Measurements from ENCODE around the gene HEPN1. TPM values are rescaled to one million over a fixed set of nuclear protein-coding genes. Genes with fewer than 3 reads are reported as not detected.

HEPN1 gene
- total and polyA plus RNA-seq, 9 of the 15 experiments (the other 6 are each of a cell fraction or from before 2014, with no cell fraction given) = not detected

GRCh38 chr11:124953753-124954589 lies 34.9 kb downstream of the HEPN1 start, which contains the start of gene CCDC15:
Gene CCDC15 (plus strand): TSS chr11:124954202. CDS start chr11:124954733, 531 bp downstream.
- peak within 1 kb of the TSS; percentile 77 for H3K4me2 ChIP-seq (ENCODE audit: insufficient read depth, low read length)
- under 1% methylated on average over 50 of the region's 54 CpGs for WGBS (ENCODE audit: insufficient coverage, low coverage, missing lambda C conversion rate)
- ChIA-PET CTCF (ENCODE audit: low intra/inter-chr PET ratio) (interaction anchor here (0.6 kb wide), 1 partner anchor 115 kb away, joined by 3 read pairs; no protein-coding TSS in a partner anchor), POLR2A (interaction anchor here (0.5 to 1.3 kb wide), 7 partner anchors 10 to 389 kb away, joined by 3 to 4 read pairs (median 3); partner anchors contain the start of gene MSANTD2)
- peaks cover 5 to 7% of the 10 kb centered on the region in 2 experiments; a peak in 3 of 5 replicates for H3K4me1 ChIP-seq (replicated peaks in 1 of 2; ENCODE audit: control insufficient read depth in 2 of 2, insufficient read depth in 2 of 2, low read length in 2 of 2)
- no peaks in the 10 kb centered on the region for H4K20me1 ChIP-seq (replicated peaks; ENCODE audit: control insufficient read depth, insufficient read depth, low read length)
- H3K4me3 ChIP-seq = peak within 1 kb of the TSS; percentile 47
- H3K9me1 ChIP-seq (ENCODE audit: control insufficient read depth, insufficient read depth, low read length) = no peaks in the 10 kb centered on the region
- intact Hi-C loops (cut with micrococcal nuclease) (no loop called here), in situ Hi-C loops (cut with MboI) (loop anchor here (25.0 kb wide), 2 partner anchors 383 to 933 kb away; partner anchors contain the start of gene HYLS1)
- BruUV-seq (replicated peaks) = no TSS peak
- no peaks in the 10 kb centered on the region for H3K79me2 ChIP-seq (ENCODE audit: control insufficient read depth, insufficient read depth, low read length)
- H3K9me3 ChIP-seq (replicated peaks; ENCODE audit: control insufficient read depth, insufficient read depth, low read depth, low read length) = no peaks in the 10 kb centered on the region
- H3K36me3 ChIP-seq (ENCODE audit: control insufficient read depth, insufficient read depth, low read length) = no peaks in the 10 kb centered on the region
- H3K27ac ChIP-seq (ENCODE audit: extremely low read depth, low read depth, low read length) = peak within 1 kb of the TSS; percentile 81
- ATAC-seq = peak; percentile 100
- peaks cover 0 to 4% of the 10 kb centered on the region in 2 experiments; a peak in 2 of 5 replicates for H3K27me3 ChIP-seq (ENCODE audit: control insufficient read depth in 2 of 2, insufficient read depth in 2 of 2, low read length in 2 of 2)
- FAIRE-seq = peak; percentile 95
- peak within 1 kb of the TSS; percentile 73 to 93 for H3K9ac ChIP-seq (ENCODE audit: insufficient read depth in 1 of 2, low read depth in 2 of 2, low read length in 2 of 2)
- H2AFZ ChIP-seq (ENCODE audit: low read depth, low read length) = peak within 1 kb of the TSS; percentile 93
- DNase-seq (ENCODE audit: extremely low read depth in 1 of 4, low spot score in 3 of 4) = peak; percentile 90 to 98 (median 92)
- TF ChIP-seq ZEB2 (IDR thresholded peaks at IDR 0.05) = 0 out of 2 replicates have a peak, but pooled peaks have one; percentile 30
- no peak for TF ChIP-seq CBX2 (IDR thresholded peaks at IDR 0.05; ENCODE audit: insufficient read depth, low read length, poor library complexity, severe bottlenecking)
- TF ChIP-seq HDAC3 (IDR thresholded peaks at IDR 0.05; ENCODE audit: borderline replicate concordance, partially characterized antibody) = no peak
- peak; percentile 80 for TF ChIP-seq ZFX (CRISPR knock-in tag; IDR thresholded peaks at IDR 0.05)
- 0 out of 2 replicates have a peak, but pooled peaks have one; percentile 42 for TF ChIP-seq MYNN (IDR thresholded peaks at IDR 0.05)
- no peak for TF ChIP-seq MYNN (CRISPR knock-in tag; IDR thresholded peaks at IDR 0.05)
- TF ChIP-seq MED1 (CRISPR knock-in tag; IDR thresholded peaks at IDR 0.05; ENCODE audit: borderline replicate concordance) = no peak
- no peak for TF ChIP-seq TEAD1 (CRISPR knock-in tag; IDR thresholded peaks at IDR 0.05)
- TF ChIP-seq IRF2 (CRISPR knock-in tag; IDR thresholded peaks at IDR 0.05) = no peak
- peak; percentile 88 for TF ChIP-seq POLR2H (tag; IDR thresholded peaks at IDR 0.05; ENCODE audit: low read depth)
- no peak for TF ChIP-seq NELFE (IDR thresholded peaks at IDR 0.05; ENCODE audit: insufficient read depth, insufficient read length)
- no peak for TF ChIP-seq ZNF431 (CRISPR knock-in tag; IDR thresholded peaks at IDR 0.05)
- TF ChIP-seq NEUROD1 (IDR thresholded peaks at IDR 0.05; ENCODE audit: borderline replicate concordance, low read depth, low read length, partially characterized antibody) = peak; percentile 44
- no peak for TF ChIP-seq ZC3H11A (IDR thresholded peaks at IDR 0.05; ENCODE audit: low read depth, low read length)
- TF ChIP-seq ZNF79 (CRISPR knock-in tag; IDR thresholded peaks at IDR 0.05; ENCODE audit: low read depth) = no peak
- TF ChIP-seq ZNF239 (CRISPR knock-in tag; IDR thresholded peaks at IDR 0.05) = no peak
- TF ChIP-seq, protein P1, sequence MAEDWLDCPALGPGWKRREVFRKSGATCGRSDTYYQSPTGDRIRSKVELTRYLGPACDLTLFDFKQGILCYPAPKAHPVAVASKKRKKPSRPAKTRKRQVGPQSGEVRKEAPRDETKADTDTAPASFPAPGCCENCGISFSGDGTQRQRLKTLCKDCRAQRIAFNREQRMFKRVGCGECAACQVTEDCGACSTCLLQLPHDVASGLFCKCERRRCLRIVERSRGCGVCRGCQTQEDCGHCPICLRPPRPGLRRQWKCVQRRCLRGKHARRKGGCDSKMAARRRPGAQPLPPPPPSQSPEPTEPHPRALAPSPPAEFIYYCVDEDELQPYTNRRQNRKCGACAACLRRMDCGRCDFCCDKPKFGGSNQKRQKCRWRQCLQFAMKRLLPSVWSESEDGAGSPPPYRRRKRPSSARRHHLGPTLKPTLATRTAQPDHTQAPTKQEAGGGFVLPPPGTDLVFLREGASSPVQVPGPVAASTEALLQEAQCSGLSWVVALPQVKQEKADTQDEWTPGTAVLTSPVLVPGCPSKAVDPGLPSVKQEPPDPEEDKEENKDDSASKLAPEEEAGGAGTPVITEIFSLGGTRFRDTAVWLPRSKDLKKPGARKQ (CRISPR knock-in tag; IDR thresholded peaks at IDR 0.05) = no peak
- no peak for TF ChIP-seq CHD1 (IDR thresholded peaks at IDR 0.05; ENCODE audit: low read length)
- no peak for TF ChIP-seq NFATC3 (IDR thresholded peaks at IDR 0.05)
- TF ChIP-seq SIX5 (IDR thresholded peaks at IDR 0.05; ENCODE audit: borderline replicate concordance in 1 of 2, insufficient read depth in 1 of 2, low read depth in 1 of 2, low read length in 2 of 2) = no peak
- no peak; the same call in 1 of the 2 replicates for TF ChIP-seq TOE1 (IDR thresholded peaks at IDR 0.05; ENCODE audit: borderline replicate concordance)
- no peak for TF ChIP-seq TOE1 (CRISPR knock-in tag; IDR thresholded peaks at IDR 0.05; ENCODE audit: borderline replicate concordance, low read depth)

Data from K562 (cell line).